HL-60/S4 treated with phorbol 12-myristate 13-acetate at 8.2 ng/mL for 4 days and 3 days (cell line): ENCODE data around the gene IQGAP2.
"Not testable (repeated sequence)": the region's sequence is repeated elsewhere in the genome, so short reads cannot be mapped to it uniquely, and the experiment has no call there.

Experiments used
- in situ Hi-C: fragments of 300-500 bp; cut with MboI; formaldehyde crosslinking; loops from 2 replicates; pipeline ENCODE4 v1.15.0; 2022; ENCODE audit warnings: low sequenced_read_pairs

The IQGAP2 gene

DNA sequence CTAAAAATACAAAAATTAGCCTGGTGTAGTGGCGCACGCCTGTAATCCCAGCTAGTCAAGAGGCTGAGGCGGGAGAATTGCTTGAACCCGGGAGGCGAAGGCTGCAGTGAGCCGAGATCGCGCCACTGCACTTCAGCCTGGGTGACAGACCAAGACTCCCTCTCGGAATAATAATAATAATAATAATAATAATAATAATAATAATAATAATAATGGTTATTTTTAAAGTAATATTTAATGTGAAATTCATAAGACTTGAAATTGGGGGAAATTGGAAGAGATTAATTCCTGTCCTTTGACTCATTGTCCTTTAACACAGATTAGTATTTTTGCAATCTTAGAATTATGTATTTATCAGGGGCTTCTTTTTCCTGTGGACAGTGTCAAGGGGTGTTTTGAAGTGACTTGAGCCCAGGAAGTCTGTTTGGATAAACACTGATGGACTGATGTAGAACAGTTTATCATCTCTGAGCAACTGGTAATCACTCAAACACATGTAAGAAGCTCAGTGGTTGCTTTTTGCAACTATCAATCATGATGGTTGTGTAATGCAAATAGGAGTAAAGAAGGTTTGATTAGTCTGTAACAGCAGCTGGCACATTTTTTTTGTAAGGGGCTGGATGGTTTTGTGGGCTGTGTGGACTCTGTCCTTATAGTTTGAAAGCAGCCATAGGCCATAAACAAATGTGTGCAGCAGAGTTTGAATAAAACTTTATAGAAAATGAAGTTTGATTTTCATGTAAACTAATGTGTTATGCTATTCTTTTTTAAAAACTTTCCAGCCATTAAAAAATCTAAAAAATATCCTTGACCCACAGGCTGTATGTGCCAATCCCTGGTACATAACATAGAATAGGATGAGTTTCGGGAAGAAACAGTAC lies 126.6 kb downstream of the IQGAP2 start:
- in situ Hi-C loops = no loop called here

DNA sequence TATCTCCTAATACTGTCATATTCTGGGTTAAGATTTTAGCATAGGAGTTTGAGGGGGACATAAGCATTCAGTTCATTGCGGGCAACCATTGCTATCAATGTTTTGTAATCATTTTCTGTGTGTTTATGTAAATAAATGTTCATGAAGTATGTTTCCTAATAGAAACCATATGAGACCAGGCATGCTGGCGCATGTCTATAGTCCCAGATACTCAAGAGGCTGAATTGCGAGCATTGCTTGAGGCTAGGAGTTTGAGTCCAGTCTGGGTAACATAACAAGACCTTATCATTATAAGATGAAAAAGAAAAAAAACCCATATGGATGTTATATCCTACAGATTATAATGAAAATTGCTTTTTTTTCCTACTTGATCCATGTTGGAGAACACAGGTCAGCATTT lies 129.0 kb downstream of the IQGAP2 start:
- in situ Hi-C loops = no loop called here

DNA sequence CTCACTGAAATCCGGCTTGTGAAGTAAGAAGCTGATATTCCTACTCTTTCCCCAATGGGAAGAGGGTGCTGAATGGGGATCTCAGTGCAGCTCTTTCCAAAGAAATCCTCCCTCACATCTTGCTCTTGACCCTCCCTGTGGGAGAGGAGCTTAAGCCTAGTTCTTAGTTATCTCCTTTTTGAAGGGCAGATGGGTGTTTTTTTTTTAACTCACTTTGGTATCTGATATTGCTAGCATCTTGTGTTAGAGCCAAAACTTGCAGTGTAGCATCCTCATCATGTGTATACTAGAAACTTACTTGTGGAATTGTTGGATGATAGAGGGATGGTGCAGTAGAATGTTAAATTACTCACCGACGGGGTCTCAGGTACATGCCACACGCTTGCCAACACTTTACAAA lies 129.9 kb downstream of the IQGAP2 start:
- in situ Hi-C loops = no loop called here

DNA sequence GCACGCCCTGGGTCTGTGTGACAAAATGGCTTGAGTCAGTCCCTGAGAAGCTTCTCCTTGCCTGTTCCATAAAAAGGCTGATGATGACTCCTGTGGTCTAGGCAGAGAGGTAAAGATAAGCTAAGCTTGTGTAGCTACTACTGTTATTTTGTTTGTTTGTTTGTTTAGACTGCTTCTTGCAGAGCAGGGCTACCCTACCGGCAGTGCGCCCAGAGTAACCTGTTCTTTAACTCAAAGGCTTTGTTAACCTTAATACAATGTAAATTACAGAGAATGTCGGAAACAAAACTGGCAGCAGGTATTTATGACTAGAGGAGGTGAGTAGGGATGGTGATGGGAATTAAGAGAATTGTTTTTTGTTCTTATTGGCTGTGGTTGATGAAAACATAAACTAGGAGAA lies 132.5 kb downstream of the IQGAP2 start:
- in situ Hi-C loops = no loop called here

DNA sequence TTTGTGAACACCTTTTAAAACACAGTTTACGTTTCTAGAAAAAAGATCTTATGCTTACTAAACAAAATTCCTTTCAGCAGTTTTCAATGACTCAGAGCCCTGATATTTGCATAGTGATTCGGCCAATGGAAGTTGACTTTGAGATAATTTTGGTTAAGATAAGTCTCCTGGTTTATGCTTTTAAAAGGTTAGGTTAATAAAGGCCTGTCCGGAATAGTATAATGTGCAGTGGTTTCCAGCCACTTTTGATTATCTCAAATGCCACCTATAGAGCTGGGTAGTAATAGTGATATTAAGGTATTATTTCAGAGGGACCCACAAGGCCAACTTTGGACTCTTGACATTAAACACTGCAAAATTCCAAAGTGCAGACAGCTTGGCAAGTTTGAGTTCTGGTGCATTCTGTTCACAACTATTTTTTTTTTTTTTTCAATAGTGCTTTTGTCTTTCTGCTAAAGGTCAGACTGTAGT lies 134.0 kb downstream of the IQGAP2 start:
- in situ Hi-C loops = no loop called here

DNA sequence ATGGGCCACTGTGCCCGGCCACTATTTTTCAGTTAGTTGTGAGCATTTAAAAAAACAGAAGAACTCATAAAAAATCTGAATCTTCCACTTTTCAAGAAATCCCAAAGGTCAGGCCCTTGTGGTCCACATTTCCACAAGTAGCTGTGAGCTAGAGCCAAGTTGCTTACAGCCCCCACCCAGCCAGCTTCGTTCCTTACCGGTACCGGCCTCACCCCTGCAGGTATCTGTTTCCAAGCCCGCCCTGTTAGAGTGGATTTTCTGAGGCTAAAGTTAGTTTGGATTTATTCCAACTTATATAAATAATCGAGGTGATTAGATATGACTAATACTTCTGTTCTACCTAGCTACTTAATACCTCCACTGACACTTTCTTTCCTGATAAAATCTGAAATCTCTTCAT lies 139.2 kb downstream of the IQGAP2 start:
- in situ Hi-C loops = no loop called here

DNA sequence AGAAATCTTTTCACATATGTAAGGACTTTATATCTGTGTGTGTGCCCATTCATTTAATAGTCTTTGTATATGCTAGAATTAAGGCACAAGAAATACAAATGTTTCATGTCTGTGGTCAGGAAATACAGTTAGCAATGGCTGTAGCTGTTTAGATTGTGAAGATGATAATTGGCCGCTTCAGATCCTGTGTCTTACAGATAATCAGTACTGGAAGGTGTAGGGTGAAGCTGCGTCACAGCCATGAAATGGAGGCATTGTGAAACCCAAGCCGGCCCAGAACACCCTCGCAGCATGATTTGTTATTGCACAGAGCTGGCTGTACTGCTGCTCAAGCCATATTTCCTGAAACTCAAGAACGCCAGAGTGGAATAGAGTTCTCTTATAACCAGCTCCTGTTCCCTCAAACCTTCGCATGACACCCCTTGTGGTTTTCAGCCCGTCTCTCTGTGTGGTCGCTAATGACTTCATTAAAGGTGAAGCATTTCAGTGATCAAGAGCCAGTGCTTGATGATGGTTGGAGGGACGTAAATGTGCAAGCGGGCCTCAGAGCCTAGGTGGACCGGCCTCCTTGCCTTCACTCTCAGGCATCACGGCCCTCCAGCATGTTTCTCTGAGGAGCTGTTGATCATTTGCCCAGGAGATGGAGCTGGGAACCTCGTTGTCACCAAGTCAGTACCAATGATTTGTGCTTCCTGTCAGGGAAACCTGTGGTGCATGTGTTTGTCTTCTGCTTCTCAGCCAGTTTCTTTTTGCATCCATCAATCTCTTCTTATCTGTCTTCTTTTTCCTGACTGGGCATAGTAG lies 140.0 kb downstream of the IQGAP2 start:
- in situ Hi-C loops = no loop called here

DNA sequence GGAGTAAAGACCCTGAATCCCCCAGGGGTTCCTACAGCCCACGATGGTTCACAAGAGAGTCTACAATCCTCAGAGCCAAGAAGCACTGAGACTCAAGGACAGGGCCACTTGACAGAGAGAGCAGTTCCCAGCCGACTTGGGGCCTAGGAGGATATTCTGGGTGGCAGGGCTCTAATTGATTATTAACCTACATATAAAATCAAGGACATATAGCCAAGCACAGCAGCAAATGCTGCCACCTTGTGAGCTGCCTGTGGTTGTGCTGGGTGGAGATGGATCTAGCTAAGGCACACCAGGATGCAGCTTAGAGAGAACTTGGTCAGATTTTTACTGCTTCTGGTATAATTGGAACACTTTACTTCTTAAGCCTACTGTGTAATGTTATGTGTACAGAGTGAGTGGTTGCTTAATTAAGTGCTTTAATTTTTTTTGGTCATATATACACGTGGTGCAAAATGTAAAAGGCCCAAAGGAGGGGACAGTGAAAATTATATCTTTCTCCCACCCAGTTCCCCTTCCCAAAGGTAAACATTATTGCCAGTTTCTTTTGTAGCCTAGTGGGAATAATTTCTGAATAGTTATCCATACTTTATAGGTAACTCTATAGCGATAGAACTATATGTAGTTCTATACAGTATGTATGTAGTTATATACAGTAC lies 141.3 kb downstream of the IQGAP2 start:
- in situ Hi-C loops = no loop called here

DNA sequence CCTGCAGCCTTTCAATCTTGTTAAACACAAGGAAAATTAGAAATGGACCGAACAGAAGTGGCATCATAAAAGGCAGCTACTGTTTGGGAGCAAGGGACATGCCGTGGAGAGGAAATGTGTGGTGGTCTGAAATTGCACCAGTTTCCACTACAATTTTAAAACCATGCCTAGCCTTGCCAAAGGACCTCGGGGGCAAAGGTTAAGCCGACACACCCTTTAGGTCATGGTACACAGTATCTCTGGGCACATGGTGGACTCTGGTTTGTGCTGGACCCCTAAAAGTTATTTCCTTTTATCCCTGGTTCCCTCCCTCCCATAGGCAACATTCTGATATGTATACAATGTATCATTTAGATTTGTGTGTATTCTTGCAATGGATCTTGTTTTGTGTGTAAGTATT lies 142.1 kb downstream of the IQGAP2 start:
- in situ Hi-C loops = no loop called here

DNA sequence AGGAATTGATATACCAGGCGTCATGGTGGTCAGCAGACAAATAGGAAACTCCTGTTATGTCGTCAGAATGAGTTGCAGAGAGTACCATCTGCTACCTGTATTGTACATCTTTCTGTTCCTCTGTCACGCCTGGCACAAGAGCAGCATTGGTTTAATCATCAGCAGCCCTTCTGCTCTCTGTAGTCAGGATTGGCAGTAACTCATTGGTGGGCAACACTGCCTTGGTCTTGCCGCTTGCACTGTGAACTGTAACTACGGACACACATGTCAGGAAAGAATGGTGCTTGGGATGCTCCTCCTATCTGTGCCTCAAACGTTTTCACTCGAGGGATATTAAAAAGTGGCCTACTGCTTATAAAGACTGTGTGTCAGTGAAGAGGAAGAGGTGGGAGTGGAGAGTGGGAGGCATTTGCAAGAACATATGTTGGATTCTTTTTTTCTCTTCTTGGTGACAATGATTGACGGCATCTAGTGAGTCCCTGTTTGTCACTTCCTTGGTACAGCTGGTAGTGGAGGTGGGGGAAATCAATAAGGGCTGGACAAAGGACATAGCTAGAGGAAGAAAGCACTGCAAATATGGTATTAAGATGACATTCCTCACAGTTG lies 143.5 kb downstream of the IQGAP2 start:
- in situ Hi-C loops = no loop called here

DNA sequence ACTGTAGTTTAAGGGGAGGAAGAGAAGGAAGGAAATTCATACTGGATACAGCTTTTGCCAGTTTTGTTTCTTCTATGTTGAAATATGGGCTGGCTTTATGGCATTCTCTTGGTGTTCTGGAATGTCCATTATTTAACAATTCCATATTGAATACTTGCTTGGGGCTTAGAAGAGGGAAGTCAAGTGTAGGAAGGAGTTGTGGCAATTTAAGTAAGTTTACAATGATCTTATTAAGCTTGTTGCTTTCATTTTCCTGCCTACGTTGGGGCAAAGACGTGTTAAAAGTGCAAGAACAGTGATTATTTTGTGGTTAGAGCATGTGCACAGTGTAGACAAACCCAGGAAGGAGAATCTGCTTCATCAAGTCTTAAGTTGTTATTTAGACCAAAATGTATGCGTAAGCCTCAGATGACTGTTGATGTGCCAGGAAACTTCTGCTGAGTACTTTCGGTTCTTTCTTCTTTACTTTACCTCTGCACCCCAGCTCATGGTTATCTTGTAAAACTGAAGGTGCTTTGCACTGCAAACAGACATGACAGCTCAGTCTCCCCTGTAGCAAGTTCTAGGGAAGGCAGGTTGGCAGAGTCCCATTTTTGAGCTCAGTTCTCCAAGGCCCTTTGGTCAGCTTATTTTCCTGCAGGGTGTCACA lies 144.3 kb downstream of the IQGAP2 start:
- in situ Hi-C loops = no loop called here

DNA sequence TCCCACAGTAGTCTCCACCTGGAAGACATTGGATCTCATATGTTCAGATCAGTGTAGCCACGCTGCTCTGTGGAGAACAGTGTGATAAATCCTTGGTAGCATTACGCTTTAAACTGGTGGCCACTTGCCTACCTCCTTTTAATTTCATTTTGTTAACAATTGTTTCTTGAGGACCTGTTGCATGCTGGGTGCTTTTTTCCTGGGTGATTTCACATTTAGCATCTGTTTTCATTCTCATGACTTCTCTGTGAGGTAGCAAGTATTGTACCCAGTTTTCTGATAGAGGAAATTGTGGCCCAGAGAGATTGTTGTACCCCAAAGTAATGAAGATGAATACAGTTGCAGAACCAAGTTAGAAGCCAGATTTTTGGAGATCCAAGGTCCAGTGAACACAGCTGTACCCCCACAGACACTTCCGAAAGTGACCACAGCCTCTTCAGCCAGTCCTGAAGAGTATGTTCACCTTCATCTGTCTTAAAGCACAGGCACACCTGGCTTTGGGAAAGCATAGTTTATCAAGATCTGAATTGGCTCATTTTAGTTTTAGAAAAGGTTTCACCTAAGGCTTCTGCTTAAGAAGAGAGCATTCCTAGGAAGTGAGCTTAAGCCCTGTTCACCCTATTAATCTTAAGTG lies 144.9 kb downstream of the IQGAP2 start:
- in situ Hi-C loops = no loop called here

DNA sequence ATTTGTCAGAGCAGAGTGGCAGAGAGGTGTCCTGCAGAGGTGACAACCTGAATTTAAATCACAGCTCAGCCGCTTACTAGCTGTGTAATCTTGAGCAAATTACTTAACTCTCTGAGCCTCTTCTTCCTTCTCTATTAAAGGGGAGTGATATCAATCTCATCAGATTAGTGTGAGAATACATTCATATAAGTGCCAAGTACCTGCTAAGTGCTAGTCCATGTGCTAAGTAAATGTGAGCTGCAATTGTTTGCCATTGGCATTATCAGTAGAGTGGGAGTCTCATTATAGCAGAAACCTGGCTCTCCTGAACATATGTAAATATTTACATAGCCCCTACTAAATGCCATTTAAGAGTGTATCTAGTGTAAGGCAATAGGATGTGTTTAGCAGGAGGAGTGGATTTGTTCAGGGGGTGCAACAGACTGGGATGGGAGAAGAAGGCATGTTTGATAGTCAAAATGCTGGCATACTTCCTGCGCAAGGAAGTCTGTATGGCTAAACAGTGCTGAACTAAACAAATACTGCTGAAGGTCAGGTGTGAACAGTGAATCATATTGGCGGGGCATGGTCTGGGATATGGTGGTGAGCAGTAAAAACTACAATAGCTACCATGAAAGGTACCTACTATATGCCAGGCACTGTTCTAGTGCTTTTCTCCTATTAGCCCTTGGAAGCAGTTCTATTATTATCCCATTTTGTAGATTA lies 145.6 kb downstream of the IQGAP2 start:
- in situ Hi-C loops = no loop called here

DNA sequence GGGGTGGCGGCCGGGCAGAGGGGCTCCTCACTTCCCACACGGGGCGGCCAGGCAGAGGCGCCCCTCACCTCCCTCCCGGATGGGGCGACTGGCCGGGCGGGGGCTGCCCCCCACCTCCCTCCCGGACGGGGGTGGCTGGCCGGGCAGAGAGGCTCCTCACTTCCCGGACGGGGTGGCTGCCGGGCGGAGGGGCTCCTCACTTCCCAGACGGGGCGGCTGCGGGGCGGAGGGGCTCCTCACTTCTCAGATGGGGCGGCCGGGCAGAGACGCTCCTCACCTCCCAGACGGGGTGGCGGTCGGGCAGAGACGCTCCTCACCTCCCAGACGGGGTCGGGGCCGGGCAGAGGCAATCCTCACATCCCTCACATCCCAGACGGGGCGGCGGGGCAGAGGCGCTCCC lies 147.8 kb downstream of the IQGAP2 start:
- in situ Hi-C loops = not testable (repeated sequence)

DNA sequence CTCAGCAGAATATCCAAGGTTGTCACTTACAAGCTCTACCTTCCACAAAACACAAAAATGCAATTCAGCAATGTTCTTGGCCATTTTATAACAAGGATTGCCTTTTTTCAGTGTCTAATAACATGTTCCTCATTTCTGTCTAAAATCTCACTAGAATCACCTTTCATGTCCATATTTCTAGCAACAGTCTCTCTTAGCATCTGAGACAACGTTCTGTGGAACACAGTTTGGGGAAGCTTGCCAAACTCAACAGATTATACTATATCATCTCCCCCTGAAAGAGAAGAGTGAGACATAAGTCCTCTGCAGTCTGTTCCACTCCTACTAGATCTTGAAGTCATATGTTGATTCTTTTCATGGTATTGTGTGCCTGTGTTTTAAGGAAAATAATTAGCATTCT lies 149.5 kb downstream of the IQGAP2 start:
- in situ Hi-C loops = no loop called here

DNA sequence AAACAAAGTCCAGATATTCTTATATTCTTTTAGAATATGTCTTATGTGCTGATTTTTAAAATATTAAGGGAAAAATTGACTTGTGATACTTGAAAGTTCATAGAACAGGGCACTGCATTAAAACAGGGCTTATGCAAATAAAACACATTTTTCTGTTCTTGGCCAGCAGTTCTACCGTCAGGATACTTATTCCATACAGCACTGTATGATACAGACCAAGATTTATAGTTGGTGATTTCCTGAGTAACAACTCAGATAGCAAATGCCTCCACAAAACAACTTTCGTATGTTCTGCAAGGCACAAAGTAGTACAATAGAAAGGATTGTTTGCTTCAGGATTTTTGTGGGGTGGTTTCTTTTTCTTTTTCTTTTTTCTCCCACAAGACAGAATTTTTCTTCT lies 150.2 kb downstream of the IQGAP2 start:
- in situ Hi-C loops = no loop called here

DNA sequence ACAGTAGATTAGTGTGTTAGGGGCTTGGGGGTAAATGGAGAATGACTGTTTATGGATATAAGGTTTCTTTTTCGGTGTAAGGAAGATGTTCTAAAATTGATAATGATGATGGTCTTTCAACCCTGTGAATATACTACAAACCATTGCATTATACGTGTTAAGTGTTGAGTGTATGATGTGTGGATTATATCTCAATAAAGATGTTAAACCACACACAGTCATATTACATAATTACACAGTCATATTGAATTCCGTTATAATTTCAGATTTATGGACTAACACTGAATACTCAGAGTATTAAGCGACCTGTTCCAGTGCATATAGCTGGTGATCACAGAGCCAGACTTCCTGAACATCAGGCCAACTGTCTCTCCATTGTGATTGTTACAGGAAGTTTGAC lies 152.0 kb downstream of the IQGAP2 start:
- in situ Hi-C loops = no loop called here

DNA sequence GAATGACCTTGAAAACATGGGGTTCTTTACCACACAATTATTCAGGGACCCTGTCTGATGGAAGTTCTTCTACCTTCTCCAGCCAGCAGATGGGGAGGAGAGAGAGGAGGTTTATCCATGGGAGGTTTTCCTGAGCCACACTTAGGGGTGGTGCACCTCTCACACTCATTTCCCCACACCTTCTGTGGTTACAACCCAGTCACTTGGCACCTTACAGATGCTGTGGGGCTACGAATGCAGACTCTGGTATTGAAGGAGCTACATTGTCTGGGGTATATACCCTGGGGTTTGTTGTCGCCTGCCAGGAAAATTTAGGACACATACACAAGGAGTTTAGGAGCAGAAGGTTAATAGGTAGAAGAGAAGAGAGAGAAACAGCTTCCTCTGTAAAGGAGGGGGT lies 152.6 kb downstream of the IQGAP2 start:
- in situ Hi-C loops = no loop called here

DNA sequence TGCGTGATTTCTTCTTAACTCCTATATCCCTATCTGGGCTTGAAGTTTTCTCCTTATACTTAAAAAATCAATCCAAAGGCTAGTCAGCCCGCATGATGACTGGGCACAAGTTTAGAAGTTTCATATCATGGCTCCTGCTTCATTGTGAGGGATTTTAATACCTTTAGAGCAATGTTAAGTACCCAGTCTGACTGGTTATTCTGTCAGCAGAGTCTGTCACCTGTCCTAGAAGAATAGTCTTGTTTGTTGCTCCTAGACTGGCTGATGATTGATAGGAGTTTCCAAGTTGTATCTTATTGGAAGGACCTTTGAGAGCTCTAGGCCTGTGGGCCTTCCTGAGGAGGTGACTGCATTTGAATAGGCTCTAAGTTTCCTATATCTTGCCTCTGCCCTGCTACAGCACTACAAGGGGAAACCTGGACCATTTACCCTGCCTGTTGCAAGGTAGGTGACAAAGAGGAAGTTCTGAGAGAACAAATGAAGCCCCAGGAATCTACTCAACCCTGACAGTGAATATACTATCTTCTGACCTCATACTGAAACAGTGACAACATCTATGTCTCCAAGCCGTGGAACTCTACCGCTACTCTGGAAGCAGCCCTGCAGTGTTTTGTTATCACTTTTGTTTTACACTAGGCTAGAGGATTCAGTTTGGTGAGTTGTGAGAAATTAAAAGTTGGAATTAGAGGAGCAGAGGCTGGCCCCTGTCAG lies 153.6 kb downstream of the IQGAP2 start:
- in situ Hi-C loops = no loop called here
